Tibial artery (tissue), 4 donors: ENCODE data around the gene SMIM29.

Source experiments
- DNase-seq, 2 donors: peaks; one replicate each; pipeline ENCODE4 v3.0.0-alpha.2; 2019
- H3K27ac ChIP-seq, 2 donors: fragments of 200-600 bp; sonication (generic) in 1 of 2; 1 replicate in 1 of 2; 2 replicates in 1 of 2; pipeline ENCODE4 v1.5.1; 2018 to 2019; ENCODE audit warnings: mild to moderate bottlenecking in 1 of 2
- H3K27me3 ChIP-seq, 2 donors: fragments of 200-600 bp; sonication (generic) in 1 of 2; one replicate each; pipeline versions ENCODE4 v1.5.1 to v1.6.0; 2016 to 2019
- H3K36me3 ChIP-seq, 3 donors: fragments of 200-600 bp; sonication (generic) in 2 of 3; one replicate each; pipeline ENCODE4 v1.5.1; 2016 to 2019; ENCODE audit warnings: mild to moderate bottlenecking in 2 of 3
- H3K4me1 ChIP-seq, 4 donors: fragments of 200-600 bp; sonication (generic) in 2 of 4; 1 replicate in 3 of 4; 2 replicates in 1 of 4; pipeline ENCODE4 v1.5.1; 2016 to 2019
- H3K4me3 ChIP-seq, 2 donors: fragments of 200-600 bp; sonication (generic) in 1 of 2; 1 replicate in 1 of 2; 2 replicates in 1 of 2; pipeline ENCODE4 v1.5.1; 2018 to 2019; ENCODE audit warnings: mild to moderate bottlenecking in 2 of 2
- H3K9me3 ChIP-seq, 3 donors: fragments of 200-600 bp; sonication (generic) in 1 of 3; one replicate each; pipeline ENCODE4 v1.5.1; 2016 to 2019
- intact Hi-C: fragments of 100-400 bp; cut with DNase I; formaldehyde crosslinking; loops from one replicate; pipeline ENCODE4 v1.15.0; 2023; ENCODE audit warnings: low total_unique reads
- TF ChIP-seq, protein P1 (sequence below), 2 experiments: fragments of 200-600 bp in 1 of 2; fragments of 450-650 bp in 1 of 2; IDR thresholded peaks; one replicate each; pipeline ENCODE4 v1.5.1; 2017 to 2019; ENCODE audit warnings: antibody characterized with exemption in 2 of 2, mild to moderate bottlenecking in 1 of 2, moderate library complexity in 1 of 2

The SMIM29 gene

DNA sequence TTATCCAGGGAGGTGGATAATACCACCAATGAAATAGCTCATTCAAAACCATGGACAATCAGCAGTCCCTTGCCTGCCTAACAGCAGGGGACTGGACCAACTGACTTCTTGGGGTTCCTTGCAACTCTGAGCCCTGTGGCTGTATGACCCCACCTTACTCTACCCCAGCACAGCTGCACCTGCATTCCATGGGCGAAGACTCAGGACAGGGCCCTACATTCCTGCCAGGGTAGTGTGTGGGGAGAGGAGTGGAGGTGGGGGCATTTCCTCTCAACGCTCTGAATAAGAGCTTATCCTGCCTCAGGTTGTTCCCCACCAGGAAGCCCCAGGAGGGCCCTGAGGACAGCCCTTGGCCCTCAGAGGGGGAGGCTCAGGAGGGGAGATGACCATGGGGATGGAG, 42.9 kb downstream of the SMIM29 start:
- Histone ChIP-seq H3K4me3 (no peak overlapping the region), H3K36me3 (no peaks in the 10 kb centered on the region), H3K27me3 (peaks cover 0 to 10% of the 10 kb centered on the region in 2 donors), H3K27ac (no peak overlapping the region), H3K9me3 (no peaks in the 10 kb centered on the region), H3K4me1 (no peaks in the 10 kb centered on the region)
- TF ChIP-seq, protein P1, sequence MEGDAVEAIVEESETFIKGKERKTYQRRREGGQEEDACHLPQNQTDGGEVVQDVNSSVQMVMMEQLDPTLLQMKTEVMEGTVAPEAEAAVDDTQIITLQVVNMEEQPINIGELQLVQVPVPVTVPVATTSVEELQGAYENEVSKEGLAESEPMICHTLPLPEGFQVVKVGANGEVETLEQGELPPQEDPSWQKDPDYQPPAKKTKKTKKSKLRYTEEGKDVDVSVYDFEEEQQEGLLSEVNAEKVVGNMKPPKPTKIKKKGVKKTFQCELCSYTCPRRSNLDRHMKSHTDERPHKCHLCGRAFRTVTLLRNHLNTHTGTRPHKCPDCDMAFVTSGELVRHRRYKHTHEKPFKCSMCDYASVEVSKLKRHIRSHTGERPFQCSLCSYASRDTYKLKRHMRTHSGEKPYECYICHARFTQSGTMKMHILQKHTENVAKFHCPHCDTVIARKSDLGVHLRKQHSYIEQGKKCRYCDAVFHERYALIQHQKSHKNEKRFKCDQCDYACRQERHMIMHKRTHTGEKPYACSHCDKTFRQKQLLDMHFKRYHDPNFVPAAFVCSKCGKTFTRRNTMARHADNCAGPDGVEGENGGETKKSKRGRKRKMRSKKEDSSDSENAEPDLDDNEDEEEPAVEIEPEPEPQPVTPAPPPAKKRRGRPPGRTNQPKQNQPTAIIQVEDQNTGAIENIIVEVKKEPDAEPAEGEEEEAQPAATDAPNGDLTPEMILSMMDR (IDR thresholded peaks at IDR 0.05), result no peak
- no peak for DNase-seq
- intact Hi-C loops, result no loop called here

DNA sequence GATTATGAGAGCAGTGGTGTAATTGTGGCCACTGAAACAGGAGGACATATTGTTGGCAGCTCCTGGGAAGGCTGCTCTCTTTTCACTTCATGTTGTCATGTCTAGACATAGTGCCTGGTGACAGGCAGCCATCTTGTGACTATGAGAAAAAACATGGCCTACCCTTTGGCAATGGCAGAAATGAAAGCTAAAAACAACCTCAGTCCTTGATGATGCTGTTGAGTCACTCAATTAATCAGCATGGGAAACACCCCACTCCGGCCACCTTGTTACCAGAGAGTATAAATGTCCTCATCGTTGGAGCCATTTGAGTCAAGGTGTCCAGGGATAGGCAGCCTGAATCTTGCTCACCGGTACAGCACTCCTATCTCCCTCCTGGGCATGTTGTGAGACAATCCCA, 43.3 kb downstream of the SMIM29 start:
- intact Hi-C loops, result no loop called here
- Histone ChIP-seq H3K4me1 (no peaks in the 10 kb centered on the region), H3K9me3 (no peaks in the 10 kb centered on the region), H3K27me3 (peaks cover 0 to 10% of the 10 kb centered on the region in 2 donors), H3K36me3 (no peaks in the 10 kb centered on the region), H3K4me3 (no peak overlapping the region), H3K27ac (no peak overlapping the region)
- no peak for DNase-seq
- TF ChIP-seq, protein P1 (IDR thresholded peaks at IDR 0.05), result no peak

DNA sequence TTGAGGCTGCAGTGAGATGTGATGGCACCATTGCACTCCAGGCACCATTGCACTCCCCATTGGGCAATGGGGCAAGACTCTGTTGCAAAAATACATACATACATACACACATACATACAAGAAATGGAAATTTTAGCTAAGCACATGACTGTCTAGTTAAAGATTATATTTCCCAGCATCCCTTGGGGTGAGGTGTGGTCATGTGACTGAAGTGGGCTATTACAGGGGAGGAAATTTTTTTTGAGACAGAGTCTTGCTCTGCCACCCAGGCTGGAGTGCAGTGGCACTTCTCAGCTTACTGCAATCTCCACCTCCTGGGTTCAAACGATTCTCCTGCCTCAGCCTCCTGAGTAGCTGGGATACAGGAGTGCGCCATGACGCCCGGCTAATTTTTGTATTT, 44.1 kb downstream of the SMIM29 start:
- Histone ChIP-seq H3K36me3 (no peaks in the 10 kb centered on the region), H3K4me1 (no peaks in the 10 kb centered on the region), H3K4me3 (no peak overlapping the region), H3K9me3 (no peaks in the 10 kb centered on the region), H3K27ac (no peak overlapping the region), H3K27me3 (peaks cover 0 to 10% of the 10 kb centered on the region in 2 donors)
- no peak for DNase-seq
- TF ChIP-seq, protein P1 (IDR thresholded peaks at IDR 0.05), result no peak
- intact Hi-C loops, result no loop called here

DNA sequence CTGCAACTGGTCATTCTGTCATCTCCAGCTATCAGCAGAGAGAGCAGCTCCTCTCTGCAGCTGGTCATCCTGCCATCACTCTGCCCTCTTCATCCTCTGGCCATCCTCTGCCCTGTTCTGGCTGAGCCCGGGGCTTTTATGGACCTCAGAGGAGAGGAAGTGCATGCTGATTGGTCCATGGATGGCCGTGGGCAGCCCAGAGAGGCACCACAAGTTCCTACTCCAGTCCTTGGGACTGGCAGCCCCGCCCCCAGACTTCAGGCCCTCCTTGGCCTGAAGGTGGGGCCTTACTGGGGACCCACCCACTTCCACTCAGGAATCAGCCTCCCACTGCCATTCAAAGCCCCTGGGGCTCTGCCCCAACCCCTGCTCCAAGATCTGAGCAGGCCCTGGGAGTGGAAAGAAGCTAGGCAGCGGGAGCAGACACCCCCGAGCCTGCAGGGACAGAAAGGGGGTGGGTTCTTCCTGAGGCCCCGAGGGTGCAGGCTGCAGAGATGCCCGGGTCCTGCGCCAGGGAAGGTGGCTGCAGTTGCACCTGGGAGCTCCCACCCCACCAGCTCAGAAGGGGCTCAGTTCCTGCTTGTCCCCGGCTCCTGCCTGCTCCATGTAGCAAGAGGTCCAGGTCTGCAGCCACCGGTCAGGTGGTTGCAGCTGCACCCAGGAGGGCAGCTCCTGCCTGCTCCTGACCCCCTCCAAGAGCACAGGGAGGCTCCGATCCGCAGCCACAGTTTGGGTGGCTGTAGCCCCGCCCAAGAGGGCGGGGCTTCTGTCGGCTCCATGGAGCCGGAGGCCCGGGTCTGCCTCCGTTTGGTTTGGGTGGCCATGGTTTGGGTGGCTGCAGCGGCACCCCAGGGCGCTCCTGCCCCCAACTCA, 46.2 kb downstream of the SMIM29 start:
- no peaks in the 10 kb centered on the region for H3K9me3 ChIP-seq
- no peaks in the 10 kb centered on the region for H3K36me3 ChIP-seq
- intact Hi-C loops, result no loop called here
- H3K27me3 ChIP-seq, result peaks cover 0 to 10% of the 10 kb centered on the region in 2 donors
- H3K27ac ChIP-seq, result no peak overlapping the region
- H3K4me3 ChIP-seq, result no peak overlapping the region
- no peak for DNase-seq
- H3K4me1 ChIP-seq, result no peaks in the 10 kb centered on the region
- TF ChIP-seq, protein P1 (IDR thresholded peaks at IDR 0.05), result no peak

DNA sequence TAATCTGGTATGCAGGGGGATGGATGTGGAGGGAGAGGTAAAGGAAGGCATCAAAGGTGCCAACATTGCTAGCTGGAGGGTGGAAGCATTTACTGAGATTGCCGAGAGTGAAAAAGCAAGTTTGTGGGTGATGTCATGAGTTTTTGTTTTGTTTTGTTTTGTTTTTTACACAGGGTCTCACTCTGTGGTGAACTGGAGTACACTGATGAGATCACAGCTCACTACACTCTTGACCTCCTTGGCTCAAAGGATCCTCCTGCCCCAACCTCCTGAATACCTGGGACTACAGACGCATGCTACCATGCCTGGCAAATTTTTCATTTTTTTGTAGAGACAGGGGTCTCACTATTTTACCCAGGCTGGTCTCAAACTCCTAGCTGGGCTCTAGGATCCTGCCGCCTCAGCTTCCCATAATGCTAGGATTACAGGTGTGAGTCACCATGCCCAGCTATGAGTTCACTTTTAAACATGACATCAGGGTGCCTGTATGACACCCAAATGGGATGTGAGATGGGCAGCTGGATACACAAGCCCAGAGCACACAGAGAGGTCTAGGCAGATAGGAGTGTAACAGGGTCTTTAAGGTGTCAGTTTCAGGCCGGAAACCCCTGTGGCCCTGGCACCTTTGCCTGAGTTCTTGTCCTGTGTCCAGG, 47.2 kb downstream of the SMIM29 start:
- intact Hi-C loops, result no loop called here
- Histone ChIP-seq H3K36me3 (no peaks in the 10 kb centered on the region), H3K27me3 (peaks cover 0 to 10% of the 10 kb centered on the region in 2 donors), H3K4me3 (no peak overlapping the region), H3K9me3 (no peaks in the 10 kb centered on the region), H3K4me1 (peaks cover 0 to 3% (median 2%) of the 10 kb centered on the region in 4 donors), H3K27ac (no peak overlapping the region)
- no peak for DNase-seq
- TF ChIP-seq, protein P1 (IDR thresholded peaks at IDR 0.05), result no peak
